Immature natural killer cell (primary cell): Measurements from ENCODE around the gene DCAF16. TPM values are rescaled to one million over a fixed set of nuclear protein-coding genes. Genes with fewer than 3 reads are reported as not detected.
"Not testable (repeated sequence)": the region's sequence is repeated elsewhere in the genome, so short reads cannot be mapped to it uniquely, and the experiment has no call there.

Experiments used
- DNase-seq, 3 donors: peaks; one replicate each; pipeline ENCODE4 v3.0.0; 2022; ENCODE audit warnings: mixed read lengths in 1 of 3
- H3K27ac Mint-ChIP-seq, 6 donors: one replicate each; pipeline ENCODE4 v1.8.0; 2020; ENCODE audit warnings: mixed read lengths in 6 of 6, mild to moderate bottlenecking in 5 of 6, inconsistent platforms in 4 of 6, moderate library complexity in 3 of 6
- H3K27me3 Mint-ChIP-seq, 3 donors: one replicate each; pipeline ENCODE4 v1.8.0; 2020 to 2021; ENCODE audit warnings: low read depth in 3 of 3, mild to moderate bottlenecking in 3 of 3, mixed read lengths in 3 of 3, moderate library complexity in 3 of 3, inconsistent platforms in 1 of 3
- H3K36me3 Mint-ChIP-seq, 3 donors: one replicate each; pipeline ENCODE4 v1.8.0; 2020; ENCODE audit warnings: mixed read lengths in 3 of 3, inconsistent platforms in 2 of 3, mild to moderate bottlenecking in 2 of 3
- H3K4me1 Mint-ChIP-seq, 2 donors: one replicate each; pipeline ENCODE4 v1.8.0; 2020; ENCODE audit warnings: inconsistent platforms in 2 of 2, mild to moderate bottlenecking in 2 of 2, mixed read lengths in 2 of 2, moderate library complexity in 1 of 2
- H3K4me3 Mint-ChIP-seq, 5 donors: one replicate each; pipeline ENCODE4 v1.8.0; 2020; ENCODE audit warnings: mild to moderate bottlenecking in 5 of 5, mixed read lengths in 5 of 5, inconsistent platforms in 3 of 5, moderate library complexity in 3 of 5
- H3K9me3 Mint-ChIP-seq, 6 donors: one replicate each; pipeline ENCODE4 v1.8.0; 2020; ENCODE audit warnings: mild to moderate bottlenecking in 6 of 6, mixed read lengths in 6 of 6, inconsistent platforms in 4 of 6, moderate library complexity in 3 of 6
- polyA plus RNA-seq, 3 donors: library from polyadenylated mRNA; unstranded; fragments of 300-500 nt; fragmentation: Illumina TruSeq; gene quantifications; one replicate each; pipeline ENCODE4 v1.2.3, GENCODE V29; 2021

Gene DCAF16
- 10 to 100 TPM in 2 of 3 donors, 1 to 10 TPM in 1; 7.8 to 18.5 (median 11.8) TPM for polyA plus RNA-seq

GRCh38 chr4:17810260-17811077, at the start of gene DCAF16, which contains the start of gene NCAPG:
Gene DCAF16, minus strand, starts transcription at chr4:17810757. Its CDS starts 6,616 bp downstream, at chr4:17804141.
Gene NCAPG, plus strand, starts transcription at chr4:17810979. Its CDS starts 99 bp downstream, at chr4:17811078.
- H3K27ac Mint-ChIP-seq, result peak within 1 kb of the TSS; percentile 97 to 99 (median 99)
- peak within 1 kb of the TSS; percentile 90 to 99 (median 96) for H3K4me3 Mint-ChIP-seq
- peak; percentile 99 for DNase-seq
- H3K9me3 Mint-ChIP-seq, result no peaks in the 10 kb centered on the region
- peaks cover 4 to 6% (median 4%) of the 10 kb centered on the region in 3 donors for H3K27me3 Mint-ChIP-seq
- peaks cover 57 to 69% of the 10 kb centered on the region in 2 donors for H3K4me1 Mint-ChIP-seq
- no peaks in the 10 kb centered on the region for H3K36me3 Mint-ChIP-seq

- peaks cover 1 to 12% (median 10%) of the 10 kb centered on the region in 6 donors for H3K9me3 Mint-ChIP-seq
- H3K4me3 Mint-ChIP-seq, result no peak overlapping the region
- DNase-seq, result no peak
- H3K4me1 Mint-ChIP-seq, result no peaks in the 10 kb centered on the region
- H3K27ac Mint-ChIP-seq, result no peak overlapping the region
- H3K27me3 Mint-ChIP-seq, result no peaks in the 10 kb centered on the region
- H3K36me3 Mint-ChIP-seq, result peaks cover 20 to 32% (median 30%) of the 10 kb centered on the region in 3 donors
Measured at GRCh38 chr4:17859793-17860406, 49.3 kb upstream of the DCAF16 start.

DNA sequence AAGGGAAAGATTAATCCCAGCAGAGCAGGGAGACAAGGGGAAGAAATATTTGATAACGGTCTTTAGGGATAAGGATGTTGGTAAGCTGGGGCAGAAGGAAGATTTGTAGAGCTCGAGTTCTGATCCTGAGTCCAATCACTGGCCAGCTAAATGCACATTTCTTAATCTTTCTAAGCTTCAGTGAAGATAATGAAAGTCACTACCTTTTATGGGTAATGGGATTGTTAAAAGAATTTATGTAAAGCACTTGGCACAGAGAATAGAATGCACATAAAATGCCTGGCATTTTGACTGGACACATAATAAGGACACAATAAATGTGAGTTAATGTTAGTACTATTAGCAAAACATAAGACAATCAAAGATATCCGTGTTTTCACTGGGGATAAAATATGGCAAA, 43.5 kb upstream of the DCAF16 start:
- Mint-ChIP-seq H3K27ac (no peak overlapping the region), H3K36me3 (peaks cover 5 to 9% (median 6%) of the 10 kb centered on the region in 3 donors), H3K4me1 (no peaks in the 10 kb centered on the region), H3K9me3 (peaks cover 0 to 2% (median under 1%) of the 10 kb centered on the region in 6 donors), H3K27me3 (peaks cover 0 to 2% (median 0%) of the 10 kb centered on the region in 3 donors), H3K4me3 (no peak overlapping the region)
- no peak for DNase-seq

DNA sequence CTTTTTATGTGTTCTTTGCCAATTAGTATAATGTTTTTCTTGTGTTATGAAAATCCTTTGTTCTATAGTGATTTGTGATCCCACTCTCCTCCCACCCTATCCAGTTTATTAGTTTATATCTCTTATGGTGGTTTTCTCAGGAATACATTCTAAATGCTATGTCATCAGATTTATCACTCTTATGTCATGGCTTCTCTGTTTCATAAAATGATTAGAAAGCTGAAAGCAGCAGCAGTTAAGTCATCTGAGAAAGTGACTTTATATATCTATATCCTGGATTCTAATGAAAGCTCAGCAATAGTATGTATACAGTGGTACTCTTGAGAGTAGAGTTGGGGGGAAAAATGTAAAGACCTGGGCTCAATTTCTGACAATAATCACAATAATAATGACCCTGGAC, 41.4 kb upstream of the DCAF16 start:
- peaks cover 0 to 3% (median 3%) of the 10 kb centered on the region in 3 donors for H3K36me3 Mint-ChIP-seq
- H3K27ac Mint-ChIP-seq, result no peak overlapping the region
- H3K4me1 Mint-ChIP-seq, result no peaks in the 10 kb centered on the region
- H3K4me3 Mint-ChIP-seq, result no peak overlapping the region
- peaks cover 0 to 3% (median 0%) of the 10 kb centered on the region in 6 donors for H3K9me3 Mint-ChIP-seq
- DNase-seq, result no peak
- H3K27me3 Mint-ChIP-seq, result peaks cover 0 to 2% (median 0%) of the 10 kb centered on the region in 3 donors

GRCh38 chr4:17850295-17850694, 39.7 kb upstream of the DCAF16 start:
- H3K9me3 Mint-ChIP-seq, H3K27me3 Mint-ChIP-seq, H3K36me3 Mint-ChIP-seq, H3K4me1 Mint-ChIP-seq, H3K27ac Mint-ChIP-seq, DNase-seq, H3K4me3 Mint-ChIP-seq: not testable (repeated sequence)

DNA sequence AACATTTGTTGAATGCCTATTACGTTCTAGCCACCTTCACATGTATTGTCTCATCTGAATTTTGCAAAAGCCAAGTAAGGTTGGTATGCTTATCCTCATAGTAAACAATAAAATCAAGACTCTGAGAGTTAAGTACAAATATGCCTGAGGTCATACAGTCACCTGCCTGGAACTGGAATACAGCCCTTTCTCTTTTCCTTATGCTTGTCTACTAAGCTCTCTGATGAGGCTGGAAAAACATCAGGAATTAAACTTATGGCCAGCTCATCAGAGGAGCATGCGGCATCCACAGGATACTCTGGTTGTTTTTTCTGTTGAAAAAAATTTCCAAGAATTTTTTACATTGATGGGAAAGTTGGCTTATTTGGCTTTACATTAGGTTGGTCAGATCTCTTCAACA, 35.7 kb upstream of the DCAF16 start:
- no peak for DNase-seq
- Mint-ChIP-seq H3K27ac (no peak overlapping the region), H3K27me3 (no peaks in the 10 kb centered on the region), H3K9me3 (peaks cover 0 to 3% (median 0%) of the 10 kb centered on the region in 6 donors), H3K36me3 (peaks cover 0 to 8% (median 5%) of the 10 kb centered on the region in 3 donors), H3K4me1 (no peaks in the 10 kb centered on the region), H3K4me3 (no peak overlapping the region)

DNA sequence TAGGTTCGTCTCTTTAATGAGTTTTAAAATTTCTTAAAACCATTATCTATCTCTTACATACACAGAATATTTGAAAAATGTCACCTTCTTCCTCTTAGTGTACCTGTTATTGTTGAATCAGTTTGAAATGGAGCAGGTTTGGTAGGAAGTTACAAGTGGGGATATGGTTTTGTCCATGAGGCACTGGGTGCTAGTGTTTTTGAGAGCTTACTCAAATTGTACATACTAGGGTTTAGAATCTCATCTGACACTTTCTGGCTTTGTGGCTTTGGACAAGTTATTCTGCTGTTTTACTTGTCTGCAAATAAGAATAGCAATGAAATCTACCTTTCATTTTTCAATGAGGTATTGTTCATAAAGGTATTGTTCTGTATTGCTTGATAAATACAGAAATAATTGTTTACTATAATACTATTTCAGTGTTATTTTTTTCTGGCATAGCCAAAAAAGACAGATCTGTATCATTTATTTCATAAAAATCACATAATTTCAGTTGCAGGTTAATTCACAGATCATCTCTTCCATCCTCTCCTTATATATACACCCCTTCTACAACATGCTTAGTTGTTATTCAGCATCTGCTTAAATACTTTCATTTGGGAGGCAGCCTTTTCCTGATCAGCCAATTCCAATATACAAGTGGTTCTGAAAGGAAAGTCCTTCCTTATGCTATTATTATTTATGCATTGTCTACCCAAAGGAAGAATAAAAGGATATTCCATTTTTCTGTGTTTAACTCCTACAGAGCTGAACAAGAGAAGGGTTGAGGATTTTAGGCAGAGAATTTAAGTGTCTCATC, 13.5 kb upstream of the DCAF16 start:
- no peak overlapping the region for H3K4me3 Mint-ChIP-seq
- peak overlapping the region in 1 of 6 donors; percentile 41 for H3K27ac Mint-ChIP-seq
- H3K9me3 Mint-ChIP-seq, result no peaks in the 10 kb centered on the region
- peaks cover 11 to 25% of the 10 kb centered on the region in 2 donors for H3K4me1 Mint-ChIP-seq
- no peaks in the 10 kb centered on the region for H3K27me3 Mint-ChIP-seq
- peaks cover 0 to 5% (median 0%) of the 10 kb centered on the region in 3 donors for H3K36me3 Mint-ChIP-seq
- no peak for DNase-seq

- Mint-ChIP-seq H3K27ac (no peak overlapping the region), H3K9me3 (no peaks in the 10 kb centered on the region), H3K4me3 (peak overlapping the region in 1 of 5 donors; percentile 55), H3K4me1 (peaks cover 16 to 26% of the 10 kb centered on the region in 2 donors), H3K27me3 (no peaks in the 10 kb centered on the region), H3K36me3 (no peaks in the 10 kb centered on the region)
- DNase-seq, result peak; percentile 26 to 45 (median 29)
Measured at GRCh38 chr4:17817027-17817426, 6.5 kb upstream of the DCAF16 start.

DNA sequence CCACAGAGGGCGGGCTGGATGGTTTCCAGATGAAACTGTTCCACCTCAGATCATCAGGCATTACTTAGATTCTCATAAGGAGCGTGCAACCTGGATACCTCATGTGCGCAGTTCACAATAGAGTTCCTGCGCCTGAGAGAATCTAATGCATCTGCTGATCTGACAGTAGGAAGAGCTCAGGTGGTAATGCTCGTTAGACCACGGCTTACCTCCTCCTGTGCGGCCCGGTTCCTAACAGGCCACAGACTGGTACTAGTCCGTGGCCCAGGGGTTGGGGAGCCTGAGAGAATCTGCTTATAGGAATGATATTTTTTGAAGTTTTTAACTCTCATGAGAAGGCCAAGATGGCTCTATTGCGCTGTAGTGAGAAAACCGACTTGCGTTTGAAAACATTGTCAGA, 5.6 kb upstream of the DCAF16 start:
- Mint-ChIP-seq H3K36me3 (no peaks in the 10 kb centered on the region), H3K9me3 (no peaks in the 10 kb centered on the region), H3K27me3 (no peaks in the 10 kb centered on the region), H3K27ac (peak overlapping the region in 1 of 6 donors; percentile 46), H3K4me1 (peaks cover 19 to 27% of the 10 kb centered on the region in 2 donors), H3K4me3 (no peak overlapping the region)
- no peak for DNase-seq

GRCh38 chr4:17814140-17814539, 3.6 kb upstream of the DCAF16 start:
- H3K27ac Mint-ChIP-seq, result peak overlapping the region in 1 of 6 donors; percentile 39
- peaks cover 31 to 41% of the 10 kb centered on the region in 2 donors for H3K4me1 Mint-ChIP-seq
- no peaks in the 10 kb centered on the region for H3K9me3 Mint-ChIP-seq
- H3K27me3 Mint-ChIP-seq, result peaks cover 4 to 6% (median 4%) of the 10 kb centered on the region in 3 donors
- no peak for DNase-seq
- no peak overlapping the region for H3K4me3 Mint-ChIP-seq
- H3K36me3 Mint-ChIP-seq, result no peaks in the 10 kb centered on the region

- no peak overlapping the region for H3K27ac Mint-ChIP-seq
Measured at GRCh38 chr4:17812801-17813200, 2.2 kb upstream of the DCAF16 start.

DNA sequence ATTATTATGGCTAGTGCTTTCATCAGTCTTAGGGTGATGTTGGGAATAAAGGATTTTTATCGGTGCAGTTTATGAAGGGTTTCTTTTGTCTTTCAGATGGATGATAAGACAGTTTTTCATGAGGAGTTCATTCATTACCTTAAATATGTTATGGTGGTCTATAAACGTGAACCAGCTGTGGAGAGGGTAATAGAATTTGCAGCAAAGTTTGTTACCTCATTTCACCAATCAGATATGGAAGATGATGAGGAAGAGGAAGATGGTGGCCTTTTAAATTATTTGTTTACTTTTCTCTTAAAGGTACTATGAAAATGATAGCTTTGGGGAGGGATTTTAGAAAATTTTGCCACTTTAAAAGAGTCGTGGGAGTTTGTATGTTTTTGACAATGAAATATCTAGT, 1.6 kb upstream of the DCAF16 start:
- Mint-ChIP-seq H3K36me3 (no peaks in the 10 kb centered on the region), H3K4me3 (peak overlapping the region in 4 of 5 donors; percentile 22 to 90 (median 34)), H3K9me3 (no peaks in the 10 kb centered on the region), H3K27ac (peak overlapping the region in 1 of 6 donors; percentile 13), H3K27me3 (peaks cover 4 to 6% (median 4%) of the 10 kb centered on the region in 3 donors), H3K4me1 (peaks cover 45 to 54% of the 10 kb centered on the region in 2 donors)
- DNase-seq, result no peak

More at GRCh38 chr4:17812801-17813200, 2.2 kb upstream of the DCAF16 start:
- H3K36me3 Mint-ChIP-seq, result no peaks in the 10 kb centered on the region
- DNase-seq, result no peak
- no peak overlapping the region for H3K4me3 Mint-ChIP-seq
- H3K9me3 Mint-ChIP-seq, result no peaks in the 10 kb centered on the region
- H3K27me3 Mint-ChIP-seq, result peaks cover 4 to 6% (median 4%) of the 10 kb centered on the region in 3 donors
- peaks cover 42 to 54% of the 10 kb centered on the region in 2 donors for H3K4me1 Mint-ChIP-seq

- no peaks in the 10 kb centered on the region for H3K9me3 Mint-ChIP-seq
- DNase-seq, result no peak
- peaks cover 52 to 62% of the 10 kb centered on the region in 2 donors for H3K4me1 Mint-ChIP-seq
- H3K27ac Mint-ChIP-seq, result peak overlapping the region; percentile 76 to 99 (median 99)
- no peaks in the 10 kb centered on the region for H3K36me3 Mint-ChIP-seq
- peak overlapping the region; percentile 90 to 99 (median 96) for H3K4me3 Mint-ChIP-seq
- H3K27me3 Mint-ChIP-seq, result peaks cover 4 to 6% (median 4%) of the 10 kb centered on the region in 3 donors
Measured at GRCh38 chr4:17811078-17811603, 584 bp upstream of the DCAF16 start.
